ENCODE results near the gene MAPK11. TPM values are rescaled to one million over a fixed set of nuclear protein-coding genes. Genes with fewer than 3 reads are reported as not detected.

The MAPK11 gene
- total and polyA plus RNA-seq, 9 of the 15 experiments (the other 6 are each of a cell fraction or from before 2014, with no cell fraction given): 0.06 to 14.6 (median 5.3) TPM

- no peak for TF ChIP-seq THAP12 (CRISPR knock-in tag; IDR thresholded peaks at IDR 0.05)
- TF ChIP-seq ZBTB40 (IDR thresholded peaks at IDR 0.05): peak; percentile 37; the same call in 1 of the 2 replicates
- TF ChIP-seq ZBTB40 (CRISPR knock-in tag; IDR thresholded peaks at IDR 0.05): no peak
- no peak for TF ChIP-seq TCF3 (CRISPR knock-in tag; IDR thresholded peaks at IDR 0.05)
- TF ChIP-seq ZBTB43 (CRISPR knock-in tag; IDR thresholded peaks at IDR 0.05): no peak
- TF ChIP-seq STAG1 (CRISPR knock-in tag; IDR thresholded peaks at IDR 0.05; ENCODE audit: borderline replicate concordance): no peak
- TF ChIP-seq THRB (CRISPR knock-in tag; conservative IDR thresholded peaks at IDR 0.05): no peak
- TF ChIP-seq ZNF239 (CRISPR knock-in tag; IDR thresholded peaks at IDR 0.05): no peak
Measured at GRCh38 chr22:50270666-50271394, 650 bp upstream of the MAPK11 start (continued).

Measured in K562 (cell line).